GM18499 (cell line): ENCODE measurements around the gene CBR3.

Source experiments
- ATAC-seq: cut with Tn5 transposase; IDR thresholded peaks from one replicate; pipeline ENCODE4 v1.9.1; 2021; ENCODE audit warnings: moderate number of reproducible peaks; ENCODE audit not compliant: insufficient read depth, unreplicated experiment

Gene CBR3

DNA sequence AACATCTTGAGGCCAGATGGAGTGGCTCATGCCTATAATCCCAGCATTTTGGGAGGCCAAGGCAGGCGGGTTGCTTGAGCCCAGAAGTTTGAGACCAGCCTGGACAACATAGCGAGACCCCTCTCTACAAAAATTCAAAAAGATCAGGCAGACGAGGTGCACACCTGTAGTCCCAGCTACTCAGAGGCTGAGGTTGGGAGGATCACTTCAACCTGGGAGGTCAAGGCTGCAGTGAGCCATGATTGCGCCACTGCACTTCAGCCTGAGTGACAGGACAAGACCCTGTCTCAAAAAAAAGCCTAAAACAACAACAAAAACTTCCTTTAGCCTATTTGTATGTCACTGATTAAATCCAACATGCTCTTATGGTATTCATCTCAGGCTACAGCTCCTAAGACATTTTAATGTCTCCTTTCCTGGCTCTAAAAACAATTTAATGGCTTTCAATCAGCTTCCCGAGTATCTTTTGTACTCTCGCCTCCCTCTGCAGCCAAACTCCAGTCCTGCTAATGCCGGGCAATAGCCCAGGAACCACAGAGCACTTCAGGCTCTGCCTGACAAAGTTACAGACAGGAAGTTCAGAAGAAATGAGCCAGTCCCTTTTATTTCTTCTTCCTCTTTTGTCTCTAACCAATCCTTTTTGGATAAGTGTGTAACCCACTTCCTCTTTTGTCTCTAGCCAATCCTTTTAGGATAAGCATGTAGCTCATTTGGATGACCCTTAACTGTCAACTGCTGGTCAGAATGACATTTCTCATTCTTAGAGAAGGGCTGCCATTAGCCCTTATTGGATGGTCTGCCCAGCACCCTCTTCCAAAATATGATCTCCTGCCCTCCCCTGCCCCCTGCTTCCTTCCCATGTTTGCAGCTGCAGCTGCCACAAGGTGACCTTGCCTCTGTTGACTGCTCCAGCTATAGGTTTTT, 15.2 kb downstream of the CBR3 start:
- no peak for ATAC-seq

DNA sequence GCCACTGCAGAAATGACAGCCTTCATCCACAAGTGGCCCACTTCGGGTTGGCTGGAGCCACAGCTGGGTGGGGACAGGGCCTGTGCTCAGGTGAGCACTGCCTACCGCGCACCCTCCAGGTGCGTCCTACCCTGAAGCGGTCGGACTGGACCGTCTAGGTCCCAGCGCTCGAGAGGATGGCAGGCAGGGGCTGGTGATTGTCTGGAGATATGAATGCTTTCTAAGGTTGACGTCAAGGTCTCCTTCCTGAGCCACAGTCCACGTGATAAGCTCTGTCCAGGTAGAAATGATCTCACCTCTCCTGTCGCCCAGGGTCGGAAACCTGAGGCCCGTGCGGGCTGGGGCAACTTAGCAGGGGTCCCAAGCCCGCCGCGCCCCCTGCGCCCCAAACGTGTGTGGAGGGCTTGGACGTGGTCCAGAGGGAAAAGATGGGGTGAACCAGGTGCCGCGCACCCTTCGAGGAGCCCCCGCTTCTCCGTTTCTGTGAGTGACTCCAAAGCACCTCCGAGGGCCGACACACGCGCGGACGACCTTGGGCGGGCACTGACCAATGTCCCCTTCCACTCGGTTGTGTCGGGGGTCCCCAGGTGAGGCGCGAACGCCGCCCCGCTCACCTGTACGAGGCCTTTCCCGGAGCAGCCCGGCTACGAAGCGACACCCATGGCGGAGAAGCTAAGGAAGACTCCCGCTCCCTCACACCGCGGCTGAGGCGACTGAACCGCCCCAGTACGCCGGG, 20.9 kb downstream of the CBR3 start:
- ATAC-seq: no peak

DNA sequence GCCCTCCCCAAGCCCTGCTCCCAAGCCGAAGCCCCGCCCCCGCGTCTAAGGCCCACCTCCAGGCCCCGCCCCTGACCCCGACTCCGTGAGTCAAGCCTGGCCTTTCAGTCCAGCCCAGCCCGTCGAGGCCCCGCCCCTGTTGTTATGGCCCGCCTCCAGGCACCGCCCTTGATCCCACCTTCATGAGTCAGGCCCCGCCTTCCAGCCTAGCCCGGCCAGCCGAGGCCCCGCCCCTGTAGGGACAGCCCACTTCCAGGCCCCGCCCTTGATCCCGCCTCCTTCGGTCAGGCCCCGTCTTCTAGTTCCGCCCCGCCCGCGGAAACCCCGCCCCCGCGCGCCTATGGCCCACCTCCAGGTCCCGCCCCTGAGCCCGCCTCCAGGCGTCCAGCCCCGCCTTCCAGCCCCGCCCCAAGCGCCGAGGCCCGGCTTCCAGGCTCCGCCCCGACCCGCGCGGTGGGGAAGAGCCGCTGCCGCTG, 21.5 kb downstream of the CBR3 start:
- ATAC-seq: peak; percentile 66

DNA sequence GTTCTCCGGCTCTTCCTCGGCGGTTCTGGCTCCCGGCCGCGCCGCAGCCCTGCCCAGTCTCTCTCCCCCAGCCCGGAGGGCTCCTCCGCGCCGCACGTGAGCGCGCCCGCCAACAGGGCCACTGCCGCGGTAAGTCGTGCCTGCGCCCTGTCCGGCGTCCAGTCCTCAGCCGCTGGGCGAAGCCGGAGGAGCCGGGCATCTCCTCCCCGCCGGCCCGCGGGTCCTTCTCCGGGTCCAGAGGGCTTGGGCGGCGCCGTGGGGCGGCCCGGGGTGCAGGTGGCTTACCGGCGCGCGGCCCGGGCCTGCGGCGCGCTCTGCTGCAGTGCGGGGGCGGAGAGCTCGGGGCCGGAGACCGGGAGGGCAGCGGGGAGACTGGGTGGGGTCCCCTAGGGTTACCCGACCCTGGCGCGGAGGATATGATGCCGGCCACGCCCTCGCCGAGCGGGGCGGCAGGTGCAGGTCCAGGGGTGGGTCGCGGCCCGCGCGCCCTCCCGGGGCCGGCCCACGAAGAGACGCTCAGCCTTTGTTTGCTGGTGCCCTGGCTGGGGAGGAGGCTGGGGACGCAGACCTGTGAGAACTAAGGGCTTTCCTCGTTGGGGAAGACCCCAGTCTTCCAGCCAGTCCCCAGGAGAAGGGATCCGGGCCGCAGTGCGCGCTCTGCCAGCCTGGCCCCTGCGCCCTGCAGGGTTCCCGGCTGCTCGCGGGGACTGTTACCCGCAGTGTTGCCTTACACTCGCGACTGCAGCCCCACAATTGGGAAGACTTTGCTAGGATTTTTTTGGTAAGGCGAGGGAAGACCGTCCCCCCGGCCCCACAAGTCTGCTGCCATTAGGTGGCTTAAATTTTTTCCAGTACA, 22.2 kb downstream of the CBR3 start, which contains the start of gene DOP1B:
Gene DOP1B (plus strand): TSS at position 10 of the 856 bp plus-strand sequence. CDS start 7,910 bp downstream, outside the sequence.
- ATAC-seq: peak; percentile 14

DNA sequence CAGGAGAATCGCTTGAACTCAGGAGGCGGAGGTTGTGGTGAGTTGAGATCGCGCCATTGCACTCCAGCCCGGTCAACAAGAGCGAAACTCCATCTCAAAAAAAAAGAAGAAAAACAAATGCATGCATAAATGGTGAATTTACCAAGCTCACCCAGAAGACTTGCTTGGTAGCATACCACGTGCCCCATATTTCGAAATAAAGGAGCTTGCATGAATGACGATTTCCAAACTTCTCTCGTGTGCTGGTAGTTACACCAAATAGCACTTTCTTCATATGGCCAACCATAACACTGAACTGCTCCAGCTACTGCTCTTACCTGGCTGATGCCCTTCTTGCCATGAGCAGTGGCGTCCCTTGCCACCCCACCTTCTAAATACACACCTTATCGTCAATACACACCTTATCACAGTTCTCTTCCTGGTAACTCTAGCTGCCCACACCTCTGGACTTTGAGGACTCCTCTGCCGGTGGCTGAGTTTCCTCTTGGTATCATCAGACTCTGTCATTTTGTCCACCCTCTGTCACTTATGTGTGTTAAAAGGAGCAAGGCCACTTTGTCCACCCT, 24.6 kb downstream of the CBR3 start:
- ATAC-seq: no peak

DNA sequence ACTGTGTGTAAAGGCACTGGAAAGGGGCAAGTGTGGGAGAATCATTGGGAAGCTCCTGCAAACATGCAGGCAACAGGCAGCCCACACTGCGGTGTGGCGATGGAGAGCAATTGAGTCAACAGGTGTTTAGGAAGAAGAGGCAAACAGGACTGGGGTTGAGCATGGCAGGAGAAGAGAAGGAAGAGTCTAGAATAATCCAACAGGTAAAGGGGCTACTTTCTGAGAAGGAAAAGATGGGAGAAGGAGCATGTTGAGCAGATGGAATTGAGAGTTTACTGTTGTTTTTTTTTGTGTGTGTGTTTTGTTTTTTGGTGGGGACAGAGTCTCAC, 25.9 kb downstream of the CBR3 start:
- no peak for ATAC-seq

DNA sequence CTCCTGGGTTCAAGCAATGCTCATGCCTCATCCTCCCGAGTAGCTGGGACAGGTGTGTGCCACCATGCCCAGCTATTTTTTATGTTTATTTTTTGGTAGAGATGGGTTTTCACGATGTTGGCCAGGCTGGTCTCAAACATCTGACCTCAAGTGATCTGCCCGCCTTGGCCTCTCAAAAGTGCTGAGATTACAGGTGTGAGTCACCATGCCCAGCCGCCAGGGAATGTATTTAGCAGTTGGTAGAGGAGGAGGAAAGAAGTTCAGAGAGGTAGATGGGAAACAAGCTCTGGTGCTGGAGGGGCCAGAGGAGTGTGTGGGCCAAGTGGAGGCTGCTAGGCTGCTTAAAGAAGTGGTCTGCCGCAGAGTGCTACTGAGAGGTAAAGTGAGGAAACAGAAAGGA, 27.8 kb downstream of the CBR3 start:
- no peak for ATAC-seq

DNA sequence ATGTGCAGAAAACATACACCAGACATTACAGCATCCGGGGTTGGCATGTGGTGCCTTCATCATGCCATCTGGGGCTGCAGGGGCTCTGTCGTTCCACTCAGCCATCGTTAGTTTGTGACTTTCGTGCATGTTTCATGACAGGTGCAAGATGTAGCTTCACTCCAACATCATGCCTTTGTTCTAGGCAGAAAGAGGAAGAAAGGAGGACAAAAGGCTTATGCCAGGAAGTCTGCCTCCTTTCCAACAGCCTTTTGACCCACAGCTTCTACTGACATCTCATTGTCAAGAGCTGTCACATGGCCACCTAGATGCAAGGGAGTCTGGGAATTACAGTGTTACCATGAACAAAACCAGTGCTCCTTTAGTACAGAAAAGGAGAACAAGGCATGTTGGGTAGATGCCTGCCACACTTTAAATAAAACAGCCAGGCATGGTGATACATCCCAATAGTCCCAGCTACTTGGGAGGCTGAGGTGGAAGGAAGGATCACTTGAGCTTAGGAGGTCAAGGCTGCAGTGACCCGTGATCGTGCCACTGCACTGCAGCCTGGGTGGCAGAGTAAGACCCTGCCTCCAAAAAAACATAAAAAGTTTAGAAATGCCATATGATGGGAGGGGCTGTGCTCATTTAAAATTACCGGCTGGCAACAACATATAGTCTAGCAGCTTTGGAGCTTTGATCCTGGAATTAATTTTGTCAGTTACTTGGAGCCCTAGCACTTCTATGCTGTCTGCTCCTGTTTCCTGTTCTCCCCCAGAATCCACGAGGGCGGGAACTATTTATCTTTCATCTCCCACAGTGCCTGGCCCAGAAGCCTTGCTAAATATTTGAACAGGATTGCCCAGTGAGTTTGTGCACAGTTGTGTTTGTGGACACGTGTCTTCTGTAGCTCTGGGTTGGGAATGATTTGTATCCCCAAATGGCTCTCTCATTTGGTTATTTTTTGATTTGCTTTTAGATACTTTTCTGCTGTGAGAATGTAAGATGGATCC, 29.2 kb downstream of the CBR3 start:
- ATAC-seq: no peak

DNA sequence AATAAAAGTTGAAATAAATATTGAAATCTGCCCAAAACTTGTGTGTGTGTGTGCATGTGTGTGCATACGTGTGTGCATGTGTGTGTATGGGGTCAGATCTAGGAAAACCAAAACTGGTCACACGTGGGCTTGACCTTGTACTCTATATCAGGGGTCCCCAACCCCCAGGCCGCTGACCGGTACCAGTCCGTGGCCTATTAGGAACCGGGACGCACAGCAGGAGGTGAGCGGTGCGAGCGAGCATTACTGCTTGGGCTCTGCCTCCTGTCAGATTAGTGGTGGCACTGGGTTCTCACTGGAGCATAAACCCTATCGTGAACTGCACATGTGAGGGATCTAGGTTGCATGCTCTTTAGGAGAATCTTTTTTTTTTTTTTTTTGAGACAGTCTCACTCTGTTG, 30.5 kb downstream of the CBR3 start:
- ATAC-seq: no peak

DNA sequence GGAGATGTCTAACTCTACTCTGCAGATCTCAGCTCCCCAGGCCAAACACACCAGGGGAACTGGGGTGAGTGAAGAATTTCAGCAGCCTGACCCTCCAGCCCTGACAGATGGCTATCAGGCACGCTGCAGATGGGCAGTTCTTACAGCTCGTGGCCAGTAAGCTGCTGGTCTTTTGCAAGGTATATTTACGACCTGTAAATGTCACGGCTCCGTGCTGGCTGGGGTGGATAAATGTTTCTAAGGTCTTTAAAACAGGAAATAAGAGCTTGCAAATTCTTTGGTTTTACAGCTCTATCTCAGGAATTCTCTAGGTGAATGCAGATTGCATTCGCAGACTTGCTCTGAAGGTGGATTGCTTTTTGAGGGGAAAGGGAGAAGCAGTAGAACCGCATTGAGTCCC, 31.8 kb downstream of the CBR3 start:
- no peak for ATAC-seq

DNA sequence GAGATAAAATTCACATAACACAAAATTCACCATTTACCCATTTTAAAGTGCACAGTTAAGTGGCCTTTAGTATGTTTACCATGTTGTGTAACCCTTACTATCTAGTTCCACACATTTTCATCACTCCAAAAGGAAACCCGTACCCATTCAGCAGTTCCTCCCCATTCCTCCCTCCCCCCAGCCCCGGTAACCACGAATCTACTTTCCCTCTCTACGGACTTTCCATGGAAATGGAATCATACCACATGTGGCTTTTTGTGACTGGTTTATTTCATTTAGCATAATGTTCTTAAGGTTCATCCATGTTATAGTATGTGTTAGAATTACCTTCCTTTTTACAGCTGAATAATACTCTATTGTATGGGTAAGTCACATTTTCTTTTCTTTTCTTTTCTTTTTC, 32.7 kb downstream of the CBR3 start:
- no peak for ATAC-seq

DNA sequence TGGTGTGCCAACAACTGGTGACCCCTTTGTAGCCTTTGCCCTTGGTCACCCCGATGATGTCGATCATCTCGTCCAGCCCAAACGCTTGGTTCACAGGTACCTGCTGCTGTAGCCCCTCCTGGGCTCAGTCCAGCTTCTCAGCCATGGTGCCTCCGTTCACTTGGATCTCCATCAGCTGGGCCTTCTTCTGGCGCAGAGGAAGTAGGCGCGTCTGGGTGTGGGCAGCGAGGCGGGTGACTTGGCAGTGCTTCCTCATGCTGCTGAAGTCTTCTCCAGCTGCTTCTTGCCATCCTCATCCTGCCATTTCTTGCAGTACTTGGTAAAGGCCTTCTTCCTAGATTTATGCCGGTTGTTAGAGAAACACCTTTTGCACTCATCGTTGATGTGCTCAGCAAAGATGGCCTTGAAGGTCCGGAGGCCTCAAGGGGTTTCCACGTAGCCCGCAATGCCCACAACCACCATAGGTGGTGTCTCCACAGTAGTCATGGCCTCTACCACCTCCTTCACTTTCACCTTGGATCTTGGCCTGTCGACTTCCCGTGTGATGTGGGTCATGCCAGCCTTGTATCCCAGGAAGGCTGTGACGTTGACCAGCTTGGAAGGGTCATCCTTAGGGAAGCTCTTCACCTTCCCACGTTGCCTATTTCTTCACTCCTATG, 34.7 kb downstream of the CBR3 start:
- no peak for ATAC-seq

DNA sequence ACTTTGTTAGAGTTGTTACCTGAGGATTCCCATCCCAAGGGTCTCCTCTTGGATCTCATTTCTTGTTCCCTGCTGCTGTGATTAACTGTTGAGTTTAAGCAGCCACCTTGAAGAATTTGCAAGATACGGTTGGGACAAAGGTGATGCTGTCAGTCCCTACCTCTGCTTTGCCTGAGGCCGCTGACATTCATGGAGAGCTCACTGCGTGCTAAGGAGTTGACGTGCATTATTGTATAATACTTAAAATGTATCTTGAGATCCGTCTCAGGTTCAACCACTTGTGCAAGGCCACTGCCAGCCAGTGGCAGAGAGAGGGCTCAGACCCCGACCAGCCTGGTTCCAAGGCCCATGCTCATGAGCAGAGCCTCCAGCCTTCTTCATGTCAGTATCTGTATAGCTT, 35.9 kb downstream of the CBR3 start:
- ATAC-seq: no peak

DNA sequence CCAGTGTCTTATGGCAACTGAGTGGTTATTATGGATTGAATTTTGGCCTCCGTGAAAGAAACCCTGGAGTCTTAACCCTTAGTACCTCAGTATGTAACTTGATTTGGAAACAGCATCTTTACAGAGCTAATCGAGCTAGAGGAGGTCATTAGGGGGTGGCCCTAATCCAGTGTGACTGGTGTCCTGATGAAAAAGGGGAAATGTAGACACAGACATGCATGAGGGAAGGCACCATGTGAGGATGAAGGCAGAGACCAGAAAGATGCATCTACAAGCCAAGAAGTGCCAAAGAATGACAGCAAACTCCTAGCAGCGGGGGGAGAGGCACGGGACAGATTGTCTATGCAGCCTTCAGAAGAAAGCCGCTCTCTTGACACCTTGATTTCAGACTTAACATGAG, 36.5 kb downstream of the CBR3 start:
- ATAC-seq: no peak

DNA sequence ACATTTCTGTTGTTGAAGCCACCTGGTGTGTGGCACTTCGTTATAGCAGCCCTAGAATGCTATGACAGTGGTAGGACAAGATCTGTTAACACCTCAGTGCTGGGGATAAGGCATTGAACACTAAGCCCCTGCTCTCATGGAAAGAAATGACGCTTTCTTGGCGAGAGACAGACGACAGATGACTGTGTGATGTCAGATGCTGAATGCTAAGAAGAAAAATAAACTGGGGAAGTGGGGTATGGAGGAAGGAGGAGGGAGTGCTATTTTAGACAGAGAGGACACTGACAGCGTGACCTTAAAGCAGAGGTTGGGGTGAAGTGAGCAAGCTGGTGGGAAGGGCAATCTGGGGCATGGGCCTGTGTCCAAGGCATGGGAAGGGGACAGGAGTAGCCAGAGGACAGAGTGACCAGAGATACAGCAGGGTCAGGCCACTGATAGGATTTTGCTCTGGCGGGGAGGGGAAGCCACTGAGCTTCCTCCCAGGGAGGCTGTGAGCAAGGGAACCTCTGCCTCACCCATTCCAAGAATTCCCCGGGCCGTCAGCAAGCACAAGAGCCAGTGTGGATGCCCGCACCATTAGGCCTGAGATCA, 37.0 kb downstream of the CBR3 start:
- ATAC-seq: no peak

DNA sequence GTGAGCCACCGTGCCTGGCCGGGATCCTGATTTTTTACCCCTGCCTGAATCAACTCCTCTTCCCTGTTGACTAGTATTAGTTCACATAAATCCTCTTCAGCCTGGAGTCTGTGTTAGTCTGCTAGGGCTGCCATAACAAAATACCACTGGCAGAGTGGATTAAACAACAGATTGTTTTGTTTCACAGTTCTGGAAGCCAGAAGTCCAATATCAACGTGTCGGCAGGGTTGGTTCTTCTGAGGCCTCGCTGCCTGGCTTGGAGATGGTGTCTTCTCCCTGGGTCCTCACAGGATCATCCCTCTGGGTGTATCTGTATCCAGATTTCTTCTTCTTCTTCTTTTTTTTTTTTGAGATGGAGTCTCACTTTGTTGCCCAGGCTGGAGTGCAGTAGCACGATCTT, 39.9 kb downstream of the CBR3 start:
- ATAC-seq: no peak

DNA sequence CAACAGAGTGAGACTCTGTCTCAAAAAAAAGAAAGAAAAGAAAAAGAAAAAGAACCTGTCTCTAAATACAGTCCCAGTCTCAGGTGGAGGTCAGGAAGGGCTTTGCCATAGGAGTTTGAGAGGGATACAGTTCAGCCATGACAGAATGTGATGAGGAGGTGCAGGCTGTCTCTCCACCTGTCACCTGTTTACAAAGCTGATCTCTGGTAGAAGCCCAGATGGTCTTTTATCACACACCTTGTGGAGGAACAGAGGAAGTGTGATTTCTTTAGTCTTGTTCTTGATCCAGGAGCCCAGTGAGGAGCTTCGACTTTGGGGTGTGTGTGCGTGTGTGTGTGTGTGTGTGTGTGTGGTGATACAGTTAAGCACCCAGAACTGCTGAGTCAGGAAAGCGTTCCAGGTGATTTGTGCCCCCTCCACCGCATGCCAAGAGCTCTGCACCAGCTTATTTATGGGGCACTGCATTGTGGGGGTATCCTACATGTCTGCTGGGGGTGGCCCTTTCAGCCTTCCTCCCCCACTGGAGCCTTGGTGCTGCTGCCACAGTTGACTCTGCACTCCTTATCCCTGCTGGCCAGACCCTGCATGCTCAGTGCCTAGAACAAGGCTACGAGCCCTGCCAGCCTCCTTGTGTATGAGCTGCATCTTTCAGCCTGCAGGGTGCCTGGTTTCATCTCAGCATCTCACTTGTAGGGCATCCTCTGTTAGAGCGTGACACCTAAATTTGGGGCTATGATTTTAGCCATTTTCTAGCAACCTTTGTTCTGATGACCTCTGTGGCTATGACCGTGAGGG, 41.1 kb downstream of the CBR3 start:
- ATAC-seq: no peak
